ENCODE results near the gene TGFBR2.

TGFBR2 gene

GRCh38 chr3:30586806-30587486 lies 19.5 kb upstream of the TGFBR2 start:
- TF ChIP-seq GATA3 (IDR thresholded peaks at IDR 0.05; ENCODE audit: low read depth, low read length) (no peak), GATA2 (IDR thresholded peaks at IDR 0.05; ENCODE audit: low read depth, low read length) (no peak)

- no peak for TF ChIP-seq GATA3 (IDR thresholded peaks at IDR 0.05; ENCODE audit: low read depth, low read length)
- TF ChIP-seq GATA2 (IDR thresholded peaks at IDR 0.05; ENCODE audit: low read depth, low read length): no peak
Measured at GRCh38 chr3:30587904-30588303, 18.5 kb upstream of the TGFBR2 start.

- TF ChIP-seq GATA3 (IDR thresholded peaks at IDR 0.05; ENCODE audit: low read depth, low read length): no peak
- no peak for TF ChIP-seq GATA2 (IDR thresholded peaks at IDR 0.05; ENCODE audit: low read depth, low read length)
Measured at GRCh38 chr3:30596152-30596551, 10.2 kb upstream of the TGFBR2 start.

GRCh38 chr3:30597131-30597768 lies 9.2 kb upstream of the TGFBR2 start:
- no peak for TF ChIP-seq GATA3 (IDR thresholded peaks at IDR 0.05; ENCODE audit: low read depth, low read length)
- no peak for TF ChIP-seq GATA2 (IDR thresholded peaks at IDR 0.05; ENCODE audit: low read depth, low read length)

- TF ChIP-seq GATA3 (IDR thresholded peaks at IDR 0.05; ENCODE audit: low read depth, low read length) (no peak), GATA2 (IDR thresholded peaks at IDR 0.05; ENCODE audit: low read depth, low read length) (no peak)
Measured at GRCh38 chr3:30597769-30598134, 8.6 kb upstream of the TGFBR2 start.

- no peak for TF ChIP-seq GATA2 (IDR thresholded peaks at IDR 0.05; ENCODE audit: low read depth, low read length)
- TF ChIP-seq GATA3 (IDR thresholded peaks at IDR 0.05; ENCODE audit: low read depth, low read length): no peak
Measured at GRCh38 chr3:30598668-30599545, 7.5 kb upstream of the TGFBR2 start.

GRCh38 chr3:30600572-30600971 lies 5.8 kb upstream of the TGFBR2 start:
- TF ChIP-seq GATA2 (IDR thresholded peaks at IDR 0.05; ENCODE audit: low read depth, low read length): no peak

GRCh38 chr3:30602946-30603345 lies 3.5 kb upstream of the TGFBR2 start:
- no peak for TF ChIP-seq GATA3 (IDR thresholded peaks at IDR 0.05; ENCODE audit: low read depth, low read length)
- no peak for TF ChIP-seq GATA2 (IDR thresholded peaks at IDR 0.05; ENCODE audit: low read depth, low read length)

- no peak for TF ChIP-seq GATA2 (IDR thresholded peaks at IDR 0.05; ENCODE audit: low read depth, low read length)
- no peak for TF ChIP-seq GATA3 (IDR thresholded peaks at IDR 0.05; ENCODE audit: low read depth, low read length)
Measured at GRCh38 chr3:30604093-30604492, 2.3 kb upstream of the TGFBR2 start.

GRCh38 chr3:30604558-30604957 lies 1.8 kb upstream of the TGFBR2 start:
- TF ChIP-seq GATA2 (IDR thresholded peaks at IDR 0.05; ENCODE audit: low read depth, low read length) (no peak), GATA3 (IDR thresholded peaks at IDR 0.05; ENCODE audit: low read depth, low read length) (no peak)

- no peak for TF ChIP-seq GATA2 (IDR thresholded peaks at IDR 0.05; ENCODE audit: low read depth, low read length)
- no peak for TF ChIP-seq GATA3 (IDR thresholded peaks at IDR 0.05; ENCODE audit: low read depth, low read length)
Measured at GRCh38 chr3:30605005-30605404, 1.4 kb upstream of the TGFBR2 start.

GRCh38 chr3:30605706-30606300 lies 598 bp upstream of the TGFBR2 start:
- no peak for TF ChIP-seq GATA2 (IDR thresholded peaks at IDR 0.05; ENCODE audit: low read depth, low read length)
- TF ChIP-seq GATA3 (IDR thresholded peaks at IDR 0.05; ENCODE audit: low read depth, low read length): no peak

GRCh38 chr3:30607032-30607833 lies 832 bp downstream of the TGFBR2 start:
- TF ChIP-seq GATA2 (IDR thresholded peaks at IDR 0.05; ENCODE audit: low read depth, low read length): no peak
- no peak for TF ChIP-seq GATA3 (IDR thresholded peaks at IDR 0.05; ENCODE audit: low read depth, low read length)

GRCh38 chr3:30608598-30608947 lies 2.2 kb downstream of the TGFBR2 start:
- TF ChIP-seq GATA2 (IDR thresholded peaks at IDR 0.05; ENCODE audit: low read depth, low read length) (no peak), GATA3 (IDR thresholded peaks at IDR 0.05; ENCODE audit: low read depth, low read length) (no peak)
